H7 (cell line): ENCODE data around the gene MAPKAPK5. TPM values are rescaled to one million over a fixed set of nuclear protein-coding genes. Genes with fewer than 3 reads are reported as not detected.
"Not testable (repeated sequence)": the region's sequence is repeated elsewhere in the genome, so short reads cannot be mapped to it uniquely, and the experiment has no call there.

Source experiments
- DNase-seq: peaks from one replicate; pipeline ENCODE4 v3.0.0; 2012
- H3K27me3 ChIP-seq: 2 replicates; pipeline ENCODE4 v1.6.0; 2011; ENCODE audit warnings: mild to moderate bottlenecking, low read length; ENCODE audit not compliant: control insufficient read depth, insufficient read depth
- H3K36me3 ChIP-seq: replicated peaks from 2 replicates; pipeline ENCODE4 v1.5.1; 2011; ENCODE audit warnings: low read length; ENCODE audit not compliant: control insufficient read depth, insufficient read depth
- H3K4me3 ChIP-seq: 2 replicates; pipeline ENCODE4 v1.5.1; 2011; ENCODE audit warnings: low read depth, mild to moderate bottlenecking, control low read depth, low read length, moderate library complexity; ENCODE audit not compliant: insufficient read depth
- total RNA-seq: library from RNA; depleted of rRNA; stranded (reverse); fragments of >200 nt; shearing (Covaris generic); gene quantifications from 2 replicates; pipeline ENCODE4 v1.2.3, GENCODE V29; 2014

MAPKAPK5 gene
- total RNA-seq, 1 experiment from 2014 or later = 102 TPM

GRCh38 chr12:111820828-111821227, 21.2 kb upstream of the MAPKAPK5 start:
- not testable (repeated sequence) for H3K4me3 ChIP-seq, DNase-seq, H3K36me3 ChIP-seq, H3K27me3 ChIP-seq

- no peak for DNase-seq
- Histone ChIP-seq H3K27me3 (no peaks in the 10 kb centered on the region), H3K36me3 (no peaks in the 10 kb centered on the region), H3K4me3 (no peak overlapping the region)
Observed at GRCh38 chr12:111822886-111823285, 19.1 kb upstream of the MAPKAPK5 start.

- no peaks in the 10 kb centered on the region for H3K27me3 ChIP-seq
- DNase-seq = no peak
- no peak overlapping the region for H3K4me3 ChIP-seq
- no peaks in the 10 kb centered on the region for H3K36me3 ChIP-seq
Observed at GRCh38 chr12:111823891-111824290, 18.1 kb upstream of the MAPKAPK5 start.

DNA sequence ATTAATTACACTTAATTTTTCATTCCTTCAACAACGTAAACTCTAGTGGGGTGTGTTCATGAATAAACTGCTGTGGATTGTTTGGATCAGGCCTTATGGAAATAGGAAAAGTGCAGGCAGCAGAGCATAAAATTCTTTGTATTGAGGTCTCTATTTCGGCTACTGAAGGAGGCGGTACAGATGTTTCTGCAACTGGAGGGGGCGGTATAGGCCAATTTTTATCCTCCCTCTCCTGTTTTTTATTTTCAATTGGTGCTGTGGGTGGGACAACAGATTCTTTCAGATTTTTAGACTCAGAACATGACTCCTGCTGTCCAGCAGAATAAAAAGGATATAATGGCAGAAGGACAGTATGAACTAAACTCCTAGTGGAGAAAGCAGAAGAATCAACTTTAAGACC, 17.7 kb upstream of the MAPKAPK5 start:
- DNase-seq, H3K4me3 ChIP-seq, H3K36me3 ChIP-seq, H3K27me3 ChIP-seq: not testable (repeated sequence)

DNA sequence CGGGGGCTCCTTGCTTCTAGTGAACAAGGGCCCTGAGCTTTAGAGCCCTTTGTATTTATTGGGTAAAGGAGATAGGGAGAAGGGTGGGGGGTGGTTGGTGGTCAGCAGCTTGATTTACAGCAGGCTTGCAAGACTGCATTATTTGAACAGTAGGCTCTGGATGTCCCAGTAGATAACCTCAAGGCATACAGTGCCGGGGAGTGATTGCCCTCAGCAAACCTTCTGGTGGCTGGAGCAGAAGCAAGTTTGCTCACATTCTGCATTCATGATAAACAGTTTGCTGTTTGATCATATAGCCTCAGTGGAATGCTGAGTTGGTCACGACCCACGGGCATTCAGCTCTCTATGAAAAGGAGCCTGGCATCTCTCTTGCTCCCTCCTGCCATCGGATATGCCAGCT, 16.5 kb upstream of the MAPKAPK5 start:
- no peak overlapping the region for H3K4me3 ChIP-seq
- no peak for DNase-seq
- H3K36me3 ChIP-seq = no peaks in the 10 kb centered on the region
- H3K27me3 ChIP-seq = no peaks in the 10 kb centered on the region

DNA sequence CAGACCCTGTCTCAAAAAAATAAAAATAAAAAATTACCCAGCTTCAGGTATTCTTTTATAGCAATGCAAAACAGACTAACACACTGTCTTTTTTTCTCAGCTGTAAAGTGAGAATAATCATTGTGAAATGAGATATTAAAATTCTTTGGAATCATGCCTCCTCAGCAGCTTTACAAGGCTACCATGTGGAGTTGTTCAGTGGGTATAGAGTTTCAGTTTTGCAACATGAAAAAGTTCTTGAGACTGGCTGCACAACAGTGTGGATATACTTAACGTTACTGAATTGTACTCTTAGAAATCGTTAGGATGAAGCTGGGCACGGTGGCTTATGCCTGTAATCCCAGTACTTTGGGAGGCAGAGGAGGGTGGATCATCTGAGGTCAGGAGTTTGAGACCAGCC, 15.7 kb upstream of the MAPKAPK5 start:
- Histone ChIP-seq H3K36me3 (no peaks in the 10 kb centered on the region), H3K4me3 (no peak overlapping the region), H3K27me3 (no peaks in the 10 kb centered on the region)
- no peak for DNase-seq

DNA sequence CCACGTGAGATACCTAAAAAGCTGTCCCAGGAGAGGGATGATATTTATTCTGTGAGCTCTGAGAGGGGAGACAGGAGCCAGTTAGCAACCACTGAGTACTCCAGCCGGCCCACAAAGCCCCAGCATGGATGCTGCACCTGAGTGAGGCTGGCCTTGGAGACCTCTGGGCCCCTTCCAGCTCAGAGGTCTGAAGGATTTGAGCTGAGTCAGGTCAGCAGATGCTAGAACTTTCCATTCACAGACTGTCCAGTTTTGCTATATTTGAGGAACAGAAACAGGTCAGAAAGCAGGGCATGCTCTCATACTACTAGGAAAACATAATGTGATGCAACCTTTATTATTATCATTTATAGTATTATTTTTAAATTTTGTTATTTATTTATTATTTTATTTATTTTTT, 15.0 kb upstream of the MAPKAPK5 start:
- no peak for DNase-seq
- H3K27me3 ChIP-seq = no peaks in the 10 kb centered on the region
- H3K36me3 ChIP-seq = no peaks in the 10 kb centered on the region
- H3K4me3 ChIP-seq = no peak overlapping the region

DNA sequence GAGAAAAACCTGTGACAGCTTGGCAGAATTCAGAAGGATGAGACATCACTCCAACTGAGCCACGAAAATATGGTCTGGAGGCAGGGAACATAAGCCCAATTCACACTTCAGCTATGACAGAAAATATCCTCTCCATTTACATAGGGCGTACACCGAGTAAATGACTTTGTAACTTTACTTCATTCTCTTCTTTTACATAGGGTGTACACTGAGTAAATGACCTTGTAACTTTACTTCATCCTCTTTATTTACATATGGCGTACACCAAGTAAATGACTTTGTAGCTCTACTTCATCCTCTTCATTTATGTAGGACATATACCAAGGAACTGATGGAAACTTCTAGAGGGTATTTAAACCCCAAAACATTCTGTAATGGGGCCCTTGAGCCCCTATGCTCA, 14.1 kb upstream of the MAPKAPK5 start:
- H3K4me3 ChIP-seq = no peak overlapping the region
- H3K27me3 ChIP-seq = no peaks in the 10 kb centered on the region
- H3K36me3 ChIP-seq = no peaks in the 10 kb centered on the region
- DNase-seq = no peak

- H3K36me3 ChIP-seq = no peaks in the 10 kb centered on the region
- H3K4me3 ChIP-seq = no peak overlapping the region
- H3K27me3 ChIP-seq = no peaks in the 10 kb centered on the region
- no peak for DNase-seq
Observed at GRCh38 chr12:111828338-111828979, 13.6 kb upstream of the MAPKAPK5 start.

GRCh38 chr12:111829635-111830034, 12.4 kb upstream of the MAPKAPK5 start:
- not testable (repeated sequence) for H3K27me3 ChIP-seq, DNase-seq, H3K4me3 ChIP-seq, H3K36me3 ChIP-seq

GRCh38 chr12:111834740-111835386, 7.2 kb upstream of the MAPKAPK5 start:
- H3K4me3 ChIP-seq = peak overlapping the region; percentile 26; the same call in 1 of the 2 replicates
- DNase-seq, H3K36me3 ChIP-seq, H3K27me3 ChIP-seq: not testable (repeated sequence)

DNA sequence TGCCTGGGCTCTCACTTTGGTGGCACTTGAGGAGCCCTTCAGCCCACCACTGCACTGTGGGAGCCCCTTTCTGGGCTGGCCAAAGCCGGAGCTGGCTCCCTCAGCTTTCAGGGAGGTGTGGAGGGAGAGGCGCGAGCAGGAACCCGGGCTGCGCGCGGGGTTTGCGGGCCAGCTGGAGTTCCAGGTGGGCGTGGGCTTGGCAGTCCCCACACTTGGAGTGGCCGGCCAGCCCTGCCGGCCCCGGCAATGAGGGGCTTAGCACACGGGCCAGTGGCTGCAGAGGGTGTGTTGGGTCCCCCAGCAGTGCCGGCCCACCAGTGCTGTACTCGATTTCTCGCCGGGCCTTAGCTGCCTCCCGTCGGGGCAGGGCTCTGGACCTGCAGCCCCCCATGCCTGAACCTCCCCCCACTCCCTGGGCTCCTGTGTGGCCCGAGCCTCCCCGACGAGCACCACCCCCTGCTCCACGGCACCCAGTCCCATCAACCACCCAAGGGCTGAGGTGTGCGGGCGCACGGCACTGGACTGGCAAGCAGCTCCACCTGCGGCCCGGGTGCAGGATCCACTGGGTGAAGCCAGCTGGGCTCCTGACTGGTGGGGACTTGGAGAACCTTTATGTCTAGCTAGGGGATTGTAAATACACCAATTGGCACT, 6.4 kb upstream of the MAPKAPK5 start:
- H3K27me3 ChIP-seq, H3K4me3 ChIP-seq, H3K36me3 ChIP-seq, DNase-seq: not testable (repeated sequence)

DNA sequence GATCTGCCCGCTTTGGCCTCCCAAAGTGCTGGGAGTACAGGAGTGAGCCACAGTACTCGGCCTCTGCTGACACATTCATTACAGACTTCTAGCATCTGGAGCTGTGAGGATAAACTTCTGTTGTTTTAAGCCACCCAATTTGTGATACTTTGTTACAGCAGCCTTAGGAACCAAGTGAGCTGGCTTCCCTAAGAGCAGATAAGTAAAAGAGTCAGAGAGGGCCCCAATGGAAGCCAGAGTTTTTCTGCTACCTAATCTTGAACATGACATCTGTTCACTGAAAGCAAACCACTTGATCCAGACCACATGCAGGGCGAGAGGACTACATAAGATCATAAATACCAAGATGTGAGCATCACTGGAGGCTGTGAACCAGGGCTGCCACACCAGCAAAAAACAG, 3.7 kb upstream of the MAPKAPK5 start:
- peaks cover 4% of the 10 kb centered on the region; the same call in 1 of the 2 replicates for H3K36me3 ChIP-seq
- DNase-seq = peak; percentile 3
- no peaks in the 10 kb centered on the region for H3K27me3 ChIP-seq
- H3K4me3 ChIP-seq = no peak overlapping the region

DNA sequence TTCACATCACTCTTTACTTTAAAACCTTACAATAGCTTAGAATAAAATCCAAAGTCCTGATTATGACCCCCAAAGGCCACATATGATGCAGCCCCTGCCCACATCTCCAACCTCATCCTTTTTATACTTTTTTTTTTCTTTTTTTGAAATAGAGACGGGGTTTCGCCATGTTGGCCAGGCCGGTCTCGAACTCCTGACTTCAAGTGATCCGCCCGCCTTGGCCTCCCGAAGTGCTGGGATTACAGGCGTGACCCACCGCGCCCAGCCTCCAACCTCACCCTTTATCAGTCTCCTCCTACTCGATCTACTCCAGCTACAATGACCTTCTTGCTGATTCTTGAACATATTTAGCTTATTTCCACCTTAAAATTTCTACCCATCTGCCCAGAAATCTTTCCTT, 1.2 kb upstream of the MAPKAPK5 start:
- peaks cover 7% of the 10 kb centered on the region for H3K36me3 ChIP-seq
- H3K4me3 ChIP-seq = peak overlapping the region; percentile 66
- H3K27me3 ChIP-seq = no peaks in the 10 kb centered on the region
- DNase-seq = no peak

- peak; percentile 54 for DNase-seq
- Histone ChIP-seq H3K36me3 (peaks cover 7% of the 10 kb centered on the region), H3K4me3 (peak overlapping the region; percentile 66), H3K27me3 (no peaks in the 10 kb centered on the region)
Observed at GRCh38 chr12:111841236-111841749, 735 bp upstream of the MAPKAPK5 start.
